ENCODE data around the gene TMEM217.

DNA sequence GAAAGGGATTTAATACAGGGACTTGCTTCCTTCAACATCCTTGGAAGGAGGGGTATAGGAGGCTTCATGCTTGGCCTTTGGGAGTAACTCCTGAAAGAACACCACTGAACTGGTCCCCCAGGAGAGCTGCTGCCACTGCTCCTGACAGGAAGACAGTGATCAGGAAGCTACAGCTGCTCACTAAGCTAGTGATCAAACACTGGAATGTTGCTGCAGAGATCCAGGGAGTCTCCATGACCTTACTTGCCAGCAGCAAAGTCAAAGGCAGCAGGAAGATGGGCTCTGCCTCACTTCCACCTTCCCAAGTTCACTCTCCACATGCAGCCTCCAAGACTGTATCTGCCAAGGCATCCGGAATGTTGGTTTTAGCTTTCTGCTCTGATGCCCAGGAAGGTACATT, 56.2 kb downstream of the TMEM217 start:
- TF ChIP-seq, protein P1, sequence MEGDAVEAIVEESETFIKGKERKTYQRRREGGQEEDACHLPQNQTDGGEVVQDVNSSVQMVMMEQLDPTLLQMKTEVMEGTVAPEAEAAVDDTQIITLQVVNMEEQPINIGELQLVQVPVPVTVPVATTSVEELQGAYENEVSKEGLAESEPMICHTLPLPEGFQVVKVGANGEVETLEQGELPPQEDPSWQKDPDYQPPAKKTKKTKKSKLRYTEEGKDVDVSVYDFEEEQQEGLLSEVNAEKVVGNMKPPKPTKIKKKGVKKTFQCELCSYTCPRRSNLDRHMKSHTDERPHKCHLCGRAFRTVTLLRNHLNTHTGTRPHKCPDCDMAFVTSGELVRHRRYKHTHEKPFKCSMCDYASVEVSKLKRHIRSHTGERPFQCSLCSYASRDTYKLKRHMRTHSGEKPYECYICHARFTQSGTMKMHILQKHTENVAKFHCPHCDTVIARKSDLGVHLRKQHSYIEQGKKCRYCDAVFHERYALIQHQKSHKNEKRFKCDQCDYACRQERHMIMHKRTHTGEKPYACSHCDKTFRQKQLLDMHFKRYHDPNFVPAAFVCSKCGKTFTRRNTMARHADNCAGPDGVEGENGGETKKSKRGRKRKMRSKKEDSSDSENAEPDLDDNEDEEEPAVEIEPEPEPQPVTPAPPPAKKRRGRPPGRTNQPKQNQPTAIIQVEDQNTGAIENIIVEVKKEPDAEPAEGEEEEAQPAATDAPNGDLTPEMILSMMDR (IDR thresholded peaks at IDR 0.05): no peak
- no peak for TF ChIP-seq POLR2A (IDR thresholded peaks at IDR 0.05)

Measured in esophagus squamous epithelium (tissue), 4 donors.